Stomach (tissue), 19 donors: ENCODE results near the gene AARS1. TPM values are rescaled to one million over a fixed set of nuclear protein-coding genes. Genes with fewer than 3 reads are reported as not detected.
"Not testable (repeated sequence)": the region's sequence is repeated elsewhere in the genome, so short reads cannot be mapped to it uniquely, and the experiment has no call there.

Source experiments
- DNase-seq, 2 donors: peaks; one replicate each; pipeline versions ENCODE4 v3.0.0 to v3.0.0-alpha.2; 2013 to 2019
- H3K27ac ChIP-seq, 5 donors: fragments of 200-600 bp in 4 of 5; sonication (generic) in 4 of 5; one replicate each; pipeline ENCODE4 v1.5.1; 2013 to 2019; ENCODE audit warnings: mild to moderate bottlenecking in 1 of 5, moderate library complexity in 1 of 5
- H3K27me3 ChIP-seq, 3 donors: fragments of 200-600 bp; sonication (generic); one replicate each; pipeline ENCODE4 v1.5.1; 2017 to 2019; ENCODE audit warnings: mixed run types in 1 of 3
- H3K36me3 ChIP-seq, 4 donors: fragments of 200-600 bp; sonication (generic); 1 replicate in 3 of 4; 2 replicates in 1 of 4; pipeline ENCODE4 v1.5.1; 2016 to 2019
- H3K4me1 ChIP-seq, 4 donors: fragments of 200-600 bp; sonication (generic); one replicate each; pipeline ENCODE4 v1.5.1; 2016 to 2019
- H3K4me3 ChIP-seq, 4 donors: fragments of 200-600 bp; sonication (generic) in 3 of 4; one replicate each; pipeline ENCODE4 v1.5.1; 2016 to 2019; ENCODE audit warnings: mild to moderate bottlenecking in 1 of 4
- H3K9me3 ChIP-seq, 4 donors: fragments of 200-600 bp; sonication (generic); one replicate each; pipeline ENCODE4 v1.5.1; 2016 to 2019
- EP300 ChIP-seq: sonication (generic); formaldehyde crosslinking; IDR thresholded peaks from one replicate; pipeline ENCODE4 v1.6.1; 2017; ENCODE audit warnings: antibody characterized with exemption
- POLR2A ChIP-seq, 4 donors: fragments of 450-650 bp; IDR thresholded peaks; one replicate each; pipeline ENCODE4 v1.6.1; 2016; ENCODE audit warnings: antibody characterized with exemption in 4 of 4, control low read depth in 2 of 4, mild to moderate bottlenecking in 1 of 4, moderate library complexity in 1 of 4
- POLR2AphosphoS5 ChIP-seq, 3 donors: sonication (generic); formaldehyde crosslinking; IDR thresholded peaks; one replicate each; pipeline ENCODE4 v1.6.1; 2016; ENCODE audit warnings: antibody characterized with exemption in 3 of 3
- WGBS, 5 donors: extraction: QIAGEN DNeasy Blood & Tissue Kit in 3 of 5; methylation state at CpG; one replicate each; pipeline versions ENCODE4 v1.1.5 to v1.1.7; 2013 to 2018; 5-methylcytosine and 5-hydroxymethylcytosine counted together
- intact Hi-C: fragments of 100-400 bp; cut with DNase I; formaldehyde crosslinking; loops from one replicate; pipeline ENCODE4 v1.15.1; 2023; ENCODE audit warnings: low total_unique reads
- long read RNA-seq, 10 donors: transcript quantifications; one replicate each; lab custom pipeline, GENCODE V29; 2026
- polyA plus RNA-seq, 3 donors: library from polyadenylated mRNA; stranded (reverse); fragments of 200-250 nt; gene quantifications; one replicate each; pipeline ENCODE4 v1.2.3, GENCODE V29; 2013
- total RNA-seq, 5 donors: library from RNA; depleted of rRNA; stranded (reverse); fragments of >200 nt; gene quantifications; one replicate each; pipeline versions ENCODE4 v1.1.0 to v1.2.3, GENCODE V29; 2014 to 2016
- TF ChIP-seq, protein P1 (sequence below), 7 experiments: fragments of 450-650 bp in 4 of 7; fragments of 200-600 bp in 3 of 7; sonication (generic) in 3 of 7; IDR thresholded peaks; one replicate each; pipeline ENCODE4 v1.5.1; 2016 to 2019; ENCODE audit warnings: antibody characterized with exemption in 7 of 7, control low read depth in 2 of 7, mild to moderate bottlenecking in 1 of 7
- donor health status: healthy with polysubstance abuse.
- donor health status: Bipolar disorder and iron deficiency.
- donor health status: healthy.

The AARS1 gene
- total RNA-seq (100 to 1,000 TPM in 1 of 5 donors, 10 to 100 TPM in 4; 49.2 to 143 (median 61.9) TPM), polyA plus RNA-seq (10 to 100 TPM; 26.7 to 35.7 (median 34.6) TPM)
- long read RNA-seq, donor 1, partial matches to known transcripts, result 0 of 3 reads
- long read RNA-seq, donor 1, other reads (novel, unspliced or antisense), result 0 of 3 reads
- long read RNA-seq, donor 2, transcript AARS-201 (21 exons, 3,477 nt), result major isoform, 6 of 6 reads
- long read RNA-seq, donor 2, partial matches to known transcripts, result 0 of 6 reads
- long read RNA-seq, donor 2, other reads (novel, unspliced or antisense), result 0 of 6 reads
- long read RNA-seq, donor 3, partial matches to known transcripts, result 0 of 1 reads
- long read RNA-seq, donor 3, other reads (novel, unspliced or antisense), result 0 of 1 reads
- long read RNA-seq, donor 4, result 0 reads
- long read RNA-seq, donor 5, transcript AARS-201 (21 exons, 3,477 nt), result major isoform, 5 of 10 reads
- long read RNA-seq, donor 5, partial matches to known transcripts, result 5 of 10 reads
- long read RNA-seq, donor 5, other reads (novel, unspliced or antisense), result 0 of 10 reads
- long read RNA-seq, donor 6, transcript AARS-201 (21 exons, 3,477 nt), result major isoform, 10 of 29 reads
- long read RNA-seq, donor 6, partial matches to known transcripts, result 19 of 29 reads
- long read RNA-seq, donor 6, other reads (novel, unspliced or antisense), result 0 of 29 reads
- long read RNA-seq, donor 7, partial matches to known transcripts, result 5 of 9 reads
- long read RNA-seq, donor 7, other reads (novel, unspliced or antisense), result 0 of 9 reads
- long read RNA-seq, donor 8, partial matches to known transcripts, result 0 of 3 reads
- long read RNA-seq, donor 8, other reads (novel, unspliced or antisense), result 0 of 3 reads
- long read RNA-seq, donor 9, partial matches to known transcripts, result 9 of 11 reads
- long read RNA-seq, donor 9, other reads (novel, unspliced or antisense), result 0 of 11 reads
- long read RNA-seq, donor 10, partial matches to known transcripts, result 0 of 1 reads
- long read RNA-seq, donor 10, other reads (novel, unspliced or antisense), result 0 of 1 reads

DNA sequence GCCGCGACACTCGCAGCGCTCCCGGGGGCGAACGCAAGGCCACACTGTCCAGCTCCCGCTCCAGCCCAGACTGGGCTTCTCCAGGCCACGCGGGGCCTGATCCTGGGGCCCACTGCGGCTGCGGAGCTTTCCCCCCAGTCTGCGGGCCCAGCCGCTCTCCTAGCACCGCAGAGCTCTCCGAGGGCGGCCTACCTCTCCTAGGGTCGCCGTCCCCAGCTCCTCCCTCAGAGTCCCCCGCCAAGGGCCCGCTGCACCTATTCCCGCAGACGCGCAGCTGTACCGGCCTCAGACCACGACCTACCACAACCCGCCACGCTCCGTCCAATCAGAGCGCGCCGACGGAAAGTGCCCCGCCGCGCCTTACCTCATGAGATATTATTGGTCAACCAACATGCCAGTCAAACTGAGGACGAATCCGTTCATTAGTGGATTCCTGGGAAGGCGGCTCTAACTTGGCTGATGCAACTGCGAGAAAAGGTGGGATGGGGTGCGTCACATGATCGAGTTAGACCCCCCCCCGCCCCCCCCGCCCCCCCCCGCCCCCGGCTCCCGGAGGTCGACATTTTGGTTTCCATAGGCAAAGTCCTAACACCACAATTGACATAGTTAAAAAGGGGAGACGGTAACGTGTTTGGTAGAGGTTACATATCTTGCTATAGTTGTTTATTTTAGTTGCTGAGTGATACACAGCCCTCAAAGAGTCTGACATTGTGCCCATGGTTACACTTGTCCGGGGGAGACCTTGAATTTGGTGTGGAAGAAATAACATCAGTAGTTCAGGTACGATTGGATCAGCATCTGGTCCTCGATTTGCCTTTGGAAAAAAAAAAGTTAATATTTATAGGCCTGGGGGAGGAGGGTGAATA lies at the start of gene AARS1:
AARS1 (minus strand) TSS at position 278 of the 866 bp plus-strand sequence. CDS start 6,743 bp downstream, outside the sequence.
- 1 to 2% (median 2%) methylated on average over 37 to 53 of the region's 53 CpGs for WGBS, 5 donors
- H3K27ac ChIP-seq, result peak within 1 kb of the TSS; percentile 95 to 99 (median 96)
- intact Hi-C loops, result no loop called here
- H3K4me1 ChIP-seq, result peaks cover 11 to 55% (median 23%) of the 10 kb centered on the region in 4 donors
- DNase-seq, result peak; percentile 96 to 100
- H3K27me3 ChIP-seq, result no peaks in the 10 kb centered on the region
- peaks cover 0 to 13% (median 8%) of the 10 kb centered on the region in 4 donors for H3K36me3 ChIP-seq
- TF ChIP-seq, protein P1, sequence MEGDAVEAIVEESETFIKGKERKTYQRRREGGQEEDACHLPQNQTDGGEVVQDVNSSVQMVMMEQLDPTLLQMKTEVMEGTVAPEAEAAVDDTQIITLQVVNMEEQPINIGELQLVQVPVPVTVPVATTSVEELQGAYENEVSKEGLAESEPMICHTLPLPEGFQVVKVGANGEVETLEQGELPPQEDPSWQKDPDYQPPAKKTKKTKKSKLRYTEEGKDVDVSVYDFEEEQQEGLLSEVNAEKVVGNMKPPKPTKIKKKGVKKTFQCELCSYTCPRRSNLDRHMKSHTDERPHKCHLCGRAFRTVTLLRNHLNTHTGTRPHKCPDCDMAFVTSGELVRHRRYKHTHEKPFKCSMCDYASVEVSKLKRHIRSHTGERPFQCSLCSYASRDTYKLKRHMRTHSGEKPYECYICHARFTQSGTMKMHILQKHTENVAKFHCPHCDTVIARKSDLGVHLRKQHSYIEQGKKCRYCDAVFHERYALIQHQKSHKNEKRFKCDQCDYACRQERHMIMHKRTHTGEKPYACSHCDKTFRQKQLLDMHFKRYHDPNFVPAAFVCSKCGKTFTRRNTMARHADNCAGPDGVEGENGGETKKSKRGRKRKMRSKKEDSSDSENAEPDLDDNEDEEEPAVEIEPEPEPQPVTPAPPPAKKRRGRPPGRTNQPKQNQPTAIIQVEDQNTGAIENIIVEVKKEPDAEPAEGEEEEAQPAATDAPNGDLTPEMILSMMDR (IDR thresholded peaks at IDR 0.05), result no peak
- TF ChIP-seq EP300 (no peak), POLR2A (IDR thresholded peaks at IDR 0.05) (peak in 2 of 4 donors; percentile 97 to 98), POLR2AphosphoS5 (IDR thresholded peaks at IDR 0.05) (peak; percentile 96 to 98 (median 98))
- H3K4me3 ChIP-seq, result peak within 1 kb of the TSS; percentile 69 to 76 (median 70)
- no peaks in the 10 kb centered on the region for H3K9me3 ChIP-seq

DNA sequence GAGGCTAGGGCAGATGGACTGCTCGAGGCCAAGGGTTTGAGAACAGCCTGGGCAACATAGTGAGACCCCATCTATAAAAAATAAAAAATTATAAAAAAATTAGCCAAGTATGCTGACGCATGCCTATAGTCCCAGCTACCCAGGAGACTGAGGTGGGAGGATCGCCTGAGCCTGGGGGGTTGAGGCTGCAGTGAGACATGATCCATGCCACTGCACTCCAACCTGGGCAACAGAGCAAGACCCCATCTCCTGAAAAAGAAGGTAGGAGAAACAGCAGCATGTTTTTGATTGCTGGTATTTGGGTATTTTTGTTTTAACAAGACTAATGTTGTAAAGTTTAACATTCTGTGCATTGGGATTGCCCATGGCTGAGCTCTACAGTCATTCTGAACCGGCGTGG lies 48.5 kb upstream of the AARS1 start:
- Histone ChIP-seq H3K9me3 (no peaks in the 10 kb centered on the region), H3K27me3 (no peaks in the 10 kb centered on the region), H3K27ac (no peak overlapping the region), H3K4me1 (no peaks in the 10 kb centered on the region), H3K4me3 (no peak overlapping the region), H3K36me3 (peaks cover 24 to 40% (median 39%) of the 10 kb centered on the region in 4 donors)
- no peak for DNase-seq
- TF ChIP-seq EP300, result no peak
- TF ChIP-seq POLR2A (IDR thresholded peaks at IDR 0.05), result no peak
- TF ChIP-seq POLR2AphosphoS5 (IDR thresholded peaks at IDR 0.05), result no peak
- TF ChIP-seq, protein P1 (IDR thresholded peaks at IDR 0.05), result no peak
- intact Hi-C loops, result no loop called here
- WGBS, 5 donors, result 94 to 98% (median 97%) methylated on average over 5 of the region's 5 CpGs

- H3K36me3 ChIP-seq, result peaks cover 38 to 89% (median 87%) of the 10 kb centered on the region in 4 donors
- DNase-seq, H3K27me3 ChIP-seq, H3K9me3 ChIP-seq, intact Hi-C loops, H3K4me1 ChIP-seq, H3K27ac ChIP-seq, H3K4me3 ChIP-seq: not testable (repeated sequence)
- WGBS, 5 donors, result 64 to 86% (median 73%) methylated on average over 4 to 8 of the region's 12 CpGs
These were observed 43.4 kb upstream of the AARS1 start for GRCh38 chr16:70332728-70333127.

DNA sequence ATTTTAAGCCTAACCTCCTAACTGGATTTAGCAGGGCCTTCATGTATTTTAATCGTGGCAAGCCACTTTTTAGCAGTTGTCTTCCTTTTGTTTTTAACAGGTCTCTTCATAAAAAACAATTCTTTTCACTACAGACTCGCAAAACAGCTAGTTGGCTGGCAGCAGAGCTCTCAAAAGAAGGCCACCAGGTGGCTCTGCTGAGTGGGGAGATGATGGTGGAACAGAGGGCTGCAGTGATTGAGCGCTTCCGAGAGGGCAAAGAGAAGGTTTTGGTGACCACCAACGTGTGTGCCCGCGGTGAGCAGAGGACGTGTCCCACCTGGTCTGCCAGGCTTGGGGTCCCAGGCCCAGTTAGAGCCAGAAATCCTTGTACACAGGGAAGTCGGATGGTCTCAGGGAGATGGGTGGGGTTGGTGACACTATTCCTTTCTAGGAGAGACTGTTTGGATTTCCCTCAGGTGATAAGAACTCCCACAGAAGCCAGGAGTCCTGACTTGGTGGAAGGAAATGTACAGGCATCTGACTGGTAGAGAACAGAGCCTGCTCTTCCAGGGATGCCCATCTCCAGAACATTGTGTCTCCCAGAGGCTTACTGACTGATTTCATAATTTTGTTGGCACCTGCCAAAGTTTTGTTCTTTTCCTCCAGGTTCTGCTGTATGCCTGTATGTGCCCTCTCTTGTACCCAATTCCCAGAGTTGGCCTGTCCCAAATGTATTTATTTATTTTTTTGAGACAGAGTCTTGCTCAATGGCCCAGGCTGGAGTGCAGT lies 42.5 kb upstream of the AARS1 start:
- intact Hi-C loops, result no loop called here
- Histone ChIP-seq H3K4me1 (peaks cover 0 to 6% (median 1%) of the 10 kb centered on the region in 4 donors), H3K27ac (peak overlapping the region in 1 of 5 donors; percentile 25), H3K27me3 (no peaks in the 10 kb centered on the region), H3K36me3 (peaks cover 40 to 96% (median 95%) of the 10 kb centered on the region in 4 donors), H3K9me3 (no peaks in the 10 kb centered on the region), H3K4me3 (no peak overlapping the region)
- peak in 1 of 2 donors; percentile 12 for DNase-seq
- no peak for TF ChIP-seq EP300
- TF ChIP-seq, protein P1 (IDR thresholded peaks at IDR 0.05), result peak in 3 of 7 experiments; percentile 25 to 26 (median 25)
- 43 to 66% (median 61%) methylated on average over 9 of the region's 9 CpGs for WGBS, 5 donors
